ENCODE measurements around the gene GPR157. TPM values are rescaled to one million over a fixed set of nuclear protein-coding genes. Genes with fewer than 3 reads are reported as not detected.

GPR157 gene
- total and polyA plus RNA-seq, 2 of the 13 experiments (the other 11 are each of a cell fraction or from before 2014, with no cell fraction given), result 10.1 to 19.2 TPM

DNA sequence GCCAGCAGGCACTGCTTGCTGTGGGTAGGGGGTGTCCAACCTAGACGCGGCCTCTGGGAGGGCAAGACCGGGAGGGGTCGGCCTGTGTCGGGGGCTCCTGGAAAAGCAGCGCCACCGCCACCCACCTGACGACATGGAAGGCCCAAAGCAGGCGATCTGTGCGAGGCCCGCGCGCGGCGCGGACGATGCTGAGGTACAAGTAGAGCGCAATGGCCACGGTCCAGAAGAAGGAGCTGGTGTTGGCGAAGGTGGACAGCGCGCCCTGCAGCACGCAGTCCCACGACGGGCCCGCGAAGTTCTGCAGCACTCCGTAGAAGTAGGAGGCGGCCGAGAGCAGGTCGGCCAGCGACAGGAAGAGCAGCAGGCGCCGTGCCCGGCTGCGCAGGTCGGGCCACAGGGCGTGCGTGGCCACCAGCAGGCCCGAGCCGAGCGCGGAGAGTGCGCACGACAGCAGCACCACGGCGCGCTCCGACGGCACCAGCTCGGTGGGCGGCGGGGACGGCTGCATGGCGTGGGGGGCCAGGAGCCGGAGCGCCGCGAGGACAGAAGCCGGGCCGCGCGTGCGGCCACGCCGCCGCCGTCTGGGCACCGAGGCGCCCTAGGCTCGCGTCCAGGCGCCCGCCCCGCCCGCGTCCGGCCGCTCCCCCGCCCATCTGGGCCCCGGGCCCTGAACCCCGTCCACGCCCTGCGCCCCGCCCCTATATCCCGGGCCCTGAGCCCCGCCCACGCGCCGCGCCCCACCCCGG lies at the start of gene GPR157 (continued):
- TF ChIP-seq, protein P1, sequence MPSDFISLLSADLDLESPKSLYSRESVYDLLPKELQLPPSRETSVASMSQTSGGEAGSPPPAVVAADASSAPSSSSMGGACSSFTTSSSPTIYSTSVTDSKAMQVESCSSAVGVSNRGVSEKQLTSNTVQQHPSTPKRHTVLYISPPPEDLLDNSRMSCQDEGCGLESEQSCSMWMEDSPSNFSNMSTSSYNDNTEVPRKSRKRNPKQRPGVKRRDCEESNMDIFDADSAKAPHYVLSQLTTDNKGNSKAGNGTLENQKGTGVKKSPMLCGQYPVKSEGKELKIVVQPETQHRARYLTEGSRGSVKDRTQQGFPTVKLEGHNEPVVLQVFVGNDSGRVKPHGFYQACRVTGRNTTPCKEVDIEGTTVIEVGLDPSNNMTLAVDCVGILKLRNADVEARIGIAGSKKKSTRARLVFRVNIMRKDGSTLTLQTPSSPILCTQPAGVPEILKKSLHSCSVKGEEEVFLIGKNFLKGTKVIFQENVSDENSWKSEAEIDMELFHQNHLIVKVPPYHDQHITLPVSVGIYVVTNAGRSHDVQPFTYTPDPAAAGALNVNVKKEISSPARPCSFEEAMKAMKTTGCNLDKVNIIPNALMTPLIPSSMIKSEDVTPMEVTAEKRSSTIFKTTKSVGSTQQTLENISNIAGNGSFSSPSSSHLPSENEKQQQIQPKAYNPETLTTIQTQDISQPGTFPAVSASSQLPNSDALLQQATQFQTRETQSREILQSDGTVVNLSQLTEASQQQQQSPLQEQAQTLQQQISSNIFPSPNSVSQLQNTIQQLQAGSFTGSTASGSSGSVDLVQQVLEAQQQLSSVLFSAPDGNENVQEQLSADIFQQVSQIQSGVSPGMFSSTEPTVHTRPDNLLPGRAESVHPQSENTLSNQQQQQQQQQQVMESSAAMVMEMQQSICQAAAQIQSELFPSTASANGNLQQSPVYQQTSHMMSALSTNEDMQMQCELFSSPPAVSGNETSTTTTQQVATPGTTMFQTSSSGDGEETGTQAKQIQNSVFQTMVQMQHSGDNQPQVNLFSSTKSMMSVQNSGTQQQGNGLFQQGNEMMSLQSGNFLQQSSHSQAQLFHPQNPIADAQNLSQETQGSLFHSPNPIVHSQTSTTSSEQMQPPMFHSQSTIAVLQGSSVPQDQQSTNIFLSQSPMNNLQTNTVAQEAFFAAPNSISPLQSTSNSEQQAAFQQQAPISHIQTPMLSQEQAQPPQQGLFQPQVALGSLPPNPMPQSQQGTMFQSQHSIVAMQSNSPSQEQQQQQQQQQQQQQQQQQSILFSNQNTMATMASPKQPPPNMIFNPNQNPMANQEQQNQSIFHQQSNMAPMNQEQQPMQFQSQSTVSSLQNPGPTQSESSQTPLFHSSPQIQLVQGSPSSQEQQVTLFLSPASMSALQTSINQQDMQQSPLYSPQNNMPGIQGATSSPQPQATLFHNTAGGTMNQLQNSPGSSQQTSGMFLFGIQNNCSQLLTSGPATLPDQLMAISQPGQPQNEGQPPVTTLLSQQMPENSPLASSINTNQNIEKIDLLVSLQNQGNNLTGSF (CRISPR knock-in tag; IDR thresholded peaks at IDR 0.05), result peak; percentile 41; the same call in 1 of the 2 replicates
- TF ChIP-seq REPIN1 (CRISPR knock-in tag; IDR thresholded peaks at IDR 0.05; ENCODE audit: borderline replicate concordance, low read depth) (0 out of 2 replicates have a peak, but pooled peaks have one; percentile 47), MAFG (CRISPR knock-in tag; IDR thresholded peaks at IDR 0.05) (no peak), FLYWCH1 (CRISPR knock-in tag; IDR thresholded peaks at IDR 0.05) (no peak), CREM (IDR thresholded peaks at IDR 0.05) (no peak), CREM (CRISPR knock-in tag; IDR thresholded peaks at IDR 0.05) (no peak)
- TF ChIP-seq, protein P2, sequence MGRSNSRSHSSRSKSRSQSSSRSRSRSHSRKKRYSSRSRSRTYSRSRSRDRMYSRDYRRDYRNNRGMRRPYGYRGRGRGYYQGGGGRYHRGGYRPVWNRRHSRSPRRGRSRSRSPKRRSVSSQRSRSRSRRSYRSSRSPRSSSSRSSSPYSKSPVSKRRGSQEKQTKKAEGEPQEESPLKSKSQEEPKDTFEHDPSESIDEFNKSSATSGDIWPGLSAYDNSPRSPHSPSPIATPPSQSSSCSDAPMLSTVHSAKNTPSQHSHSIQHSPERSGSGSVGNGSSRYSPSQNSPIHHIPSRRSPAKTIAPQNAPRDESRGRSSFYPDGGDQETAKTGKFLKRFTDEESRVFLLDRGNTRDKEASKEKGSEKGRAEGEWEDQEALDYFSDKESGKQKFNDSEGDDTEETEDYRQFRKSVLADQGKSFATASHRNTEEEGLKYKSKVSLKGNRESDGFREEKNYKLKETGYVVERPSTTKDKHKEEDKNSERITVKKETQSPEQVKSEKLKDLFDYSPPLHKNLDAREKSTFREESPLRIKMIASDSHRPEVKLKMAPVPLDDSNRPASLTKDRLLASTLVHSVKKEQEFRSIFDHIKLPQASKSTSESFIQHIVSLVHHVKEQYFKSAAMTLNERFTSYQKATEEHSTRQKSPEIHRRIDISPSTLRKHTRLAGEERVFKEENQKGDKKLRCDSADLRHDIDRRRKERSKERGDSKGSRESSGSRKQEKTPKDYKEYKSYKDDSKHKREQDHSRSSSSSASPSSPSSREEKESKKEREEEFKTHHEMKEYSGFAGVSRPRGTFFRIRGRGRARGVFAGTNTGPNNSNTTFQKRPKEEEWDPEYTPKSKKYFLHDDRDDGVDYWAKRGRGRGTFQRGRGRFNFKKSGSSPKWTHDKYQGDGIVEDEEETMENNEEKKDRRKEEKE (IDR thresholded peaks at IDR 0.05), result no peak
- TF ChIP-seq, protein P3, sequence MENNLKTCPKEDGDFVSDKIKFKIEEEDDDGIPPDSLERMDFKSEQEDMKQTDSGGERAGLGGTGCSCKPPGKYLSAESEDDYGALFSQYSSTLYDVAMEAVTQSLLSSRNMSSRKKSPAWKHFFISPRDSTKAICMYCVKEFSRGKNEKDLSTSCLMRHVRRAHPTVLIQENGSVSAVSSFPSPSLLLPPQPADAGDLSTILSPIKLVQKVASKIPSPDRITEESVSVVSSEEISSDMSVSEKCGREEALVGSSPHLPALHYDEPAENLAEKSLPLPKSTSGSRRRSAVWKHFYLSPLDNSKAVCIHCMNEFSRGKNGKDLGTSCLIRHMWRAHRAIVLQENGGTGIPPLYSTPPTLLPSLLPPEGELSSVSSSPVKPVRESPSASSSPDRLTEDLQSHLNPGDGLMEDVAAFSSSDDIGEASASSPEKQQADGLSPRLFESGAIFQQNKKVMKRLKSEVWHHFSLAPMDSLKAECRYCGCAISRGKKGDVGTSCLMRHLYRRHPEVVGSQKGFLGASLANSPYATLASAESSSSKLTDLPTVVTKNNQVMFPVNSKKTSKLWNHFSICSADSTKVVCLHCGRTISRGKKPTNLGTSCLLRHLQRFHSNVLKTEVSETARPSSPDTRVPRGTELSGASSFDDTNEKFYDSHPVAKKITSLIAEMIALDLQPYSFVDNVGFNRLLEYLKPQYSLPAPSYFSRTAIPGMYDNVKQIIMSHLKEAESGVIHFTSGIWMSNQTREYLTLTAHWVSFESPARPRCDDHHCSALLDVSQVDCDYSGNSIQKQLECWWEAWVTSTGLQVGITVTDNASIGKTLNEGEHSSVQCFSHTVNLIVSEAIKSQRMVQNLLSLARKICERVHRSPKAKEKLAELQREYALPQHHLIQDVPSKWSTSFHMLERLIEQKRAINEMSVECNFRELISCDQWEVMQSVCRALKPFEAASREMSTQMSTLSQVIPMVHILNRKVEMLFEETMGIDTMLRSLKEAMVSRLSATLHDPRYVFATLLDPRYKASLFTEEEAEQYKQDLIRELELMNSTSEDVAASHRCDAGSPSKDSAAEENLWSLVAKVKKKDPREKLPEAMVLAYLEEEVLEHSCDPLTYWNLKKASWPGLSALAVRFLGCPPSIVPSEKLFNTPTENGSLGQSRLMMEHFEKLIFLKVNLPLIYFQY (CRISPR knock-in tag; IDR thresholded peaks at IDR 0.05; ENCODE audit: borderline replicate concordance), result no peak; the same call in 1 of the 2 replicates
- TF ChIP-seq, protein P4, sequence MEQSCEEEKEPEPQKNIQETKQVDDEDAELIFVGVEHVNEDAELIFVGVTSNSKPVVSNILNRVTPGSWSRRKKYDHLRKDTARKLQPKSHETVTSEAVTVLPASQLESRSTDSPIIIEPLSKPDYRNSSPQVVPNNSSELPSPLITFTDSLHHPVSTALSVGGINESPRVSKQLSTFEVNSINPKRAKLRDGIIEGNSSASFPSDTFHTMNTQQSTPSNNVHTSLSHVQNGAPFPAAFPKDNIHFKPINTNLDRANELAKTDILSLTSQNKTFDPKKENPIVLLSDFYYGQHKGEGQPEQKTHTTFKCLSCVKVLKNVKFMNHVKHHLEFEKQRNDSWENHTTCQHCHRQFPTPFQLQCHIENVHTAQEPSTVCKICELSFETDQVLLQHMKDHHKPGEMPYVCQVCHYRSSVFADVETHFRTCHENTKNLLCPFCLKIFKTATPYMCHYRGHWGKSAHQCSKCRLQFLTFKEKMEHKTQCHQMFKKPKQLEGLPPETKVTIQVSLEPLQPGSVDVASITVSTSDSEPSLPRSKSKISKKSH (CRISPR knock-in tag; IDR thresholded peaks at IDR 0.05; ENCODE audit: borderline replicate concordance), result no peak
- TF ChIP-seq, protein P5, sequence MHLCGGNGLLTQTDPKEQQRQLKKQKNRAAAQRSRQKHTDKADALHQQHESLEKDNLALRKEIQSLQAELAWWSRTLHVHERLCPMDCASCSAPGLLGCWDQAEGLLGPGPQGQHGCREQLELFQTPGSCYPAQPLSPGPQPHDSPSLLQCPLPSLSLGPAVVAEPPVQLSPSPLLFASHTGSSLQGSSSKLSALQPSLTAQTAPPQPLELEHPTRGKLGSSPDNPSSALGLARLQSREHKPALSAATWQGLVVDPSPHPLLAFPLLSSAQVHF (CRISPR knock-in tag; IDR thresholded peaks at IDR 0.05), result peak; percentile 81; the same call in 1 of the 2 replicates
- TF ChIP-seq, protein P6, sequence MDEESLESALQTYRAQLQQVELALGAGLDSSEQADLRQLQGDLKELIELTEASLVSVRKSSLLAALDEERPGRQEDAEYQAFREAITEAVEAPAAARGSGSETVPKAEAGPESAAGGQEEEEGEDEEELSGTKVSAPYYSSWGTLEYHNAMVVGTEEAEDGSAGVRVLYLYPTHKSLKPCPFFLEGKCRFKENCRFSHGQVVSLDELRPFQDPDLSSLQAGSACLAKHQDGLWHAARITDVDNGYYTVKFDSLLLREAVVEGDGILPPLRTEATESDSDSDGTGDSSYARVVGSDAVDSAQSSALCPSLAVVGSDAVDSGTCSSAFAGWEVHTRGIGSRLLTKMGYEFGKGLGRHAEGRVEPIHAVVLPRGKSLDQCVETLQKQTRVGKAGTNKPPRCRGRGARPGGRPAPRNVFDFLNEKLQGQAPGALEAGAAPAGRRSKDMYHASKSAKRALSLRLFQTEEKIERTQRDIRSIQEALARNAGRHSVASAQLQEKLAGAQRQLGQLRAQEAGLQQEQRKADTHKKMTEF (CRISPR knock-in tag; IDR thresholded peaks at IDR 0.05), result peak; percentile 52; the same call in 1 of the 2 replicates

Data from HepG2 (cell line).